ENCODE results near the gene RACGAP1. TPM values are rescaled to one million over a fixed set of nuclear protein-coding genes. Genes with fewer than 3 reads are reported as not detected.

RACGAP1 gene
- total RNA-seq, 2 experiments from 2014 or later, result 113 to 117 TPM

DNA sequence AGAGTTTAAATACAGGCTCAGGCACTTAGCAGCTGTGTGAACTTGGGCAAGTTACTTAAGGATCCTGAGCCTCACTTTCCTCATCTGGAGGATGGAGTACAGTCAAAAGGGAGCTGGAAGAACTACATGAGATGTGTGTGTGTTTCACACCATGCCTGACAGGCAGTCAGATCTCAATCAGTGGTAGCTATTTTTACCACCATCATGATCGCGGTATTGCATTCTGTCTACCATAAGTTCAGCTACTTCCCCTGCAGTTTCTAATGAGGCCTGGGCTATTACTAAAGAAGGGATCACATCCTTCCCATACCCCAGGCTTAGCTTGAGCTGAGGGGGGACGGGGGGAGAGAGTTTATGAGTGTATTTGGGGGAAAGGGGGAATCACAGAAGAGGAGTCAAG lies 45.5 kb downstream of the RACGAP1 start:
- ATAC-seq, result no peak
- H3K4me3 Mint-ChIP-seq, result no peak overlapping the region

DNA sequence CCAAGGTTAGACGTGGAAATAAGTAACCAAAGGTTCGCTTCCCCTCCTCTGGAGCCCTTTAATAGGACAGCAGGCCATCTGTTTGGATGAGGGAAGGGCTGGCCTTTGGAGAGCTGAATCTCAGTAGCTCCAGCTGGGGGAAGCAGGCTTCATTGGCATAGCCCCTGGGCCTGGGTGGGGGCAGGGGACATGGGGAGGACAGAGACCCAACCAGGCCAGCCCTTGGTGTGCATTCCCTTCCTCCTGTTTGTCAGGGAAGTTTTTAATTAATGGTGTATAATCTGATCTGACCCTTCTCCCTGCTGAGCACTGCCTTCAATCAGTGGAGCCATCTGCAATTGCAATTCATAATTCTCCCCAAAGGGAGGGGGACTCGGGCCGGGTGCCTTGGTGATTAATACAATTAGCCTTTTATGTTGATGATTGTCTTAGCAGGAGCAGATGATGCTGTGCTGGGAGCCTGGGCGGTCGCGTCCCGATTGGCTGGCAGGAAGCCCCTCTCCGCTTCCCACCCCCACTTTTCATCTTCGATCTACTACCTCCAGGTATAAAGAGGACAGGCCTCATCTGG lies 46.2 kb downstream of the RACGAP1 start:
- Mint-ChIP-seq H3K36me3 (ENCODE audit: low read depth) (no peaks in the 10 kb centered on the region), H3K4me3 (no peak overlapping the region), H3K4me1 (ENCODE audit: low read depth) (no peaks in the 10 kb centered on the region), H3K27ac (no peak overlapping the region), H3K9me3 (no peaks in the 10 kb centered on the region), H3K27me3 (no peaks in the 10 kb centered on the region)
- ATAC-seq, result no peak
- POLR2A ChIA-PET, result no interaction called here
- TF ChIP-seq, protein P1, sequence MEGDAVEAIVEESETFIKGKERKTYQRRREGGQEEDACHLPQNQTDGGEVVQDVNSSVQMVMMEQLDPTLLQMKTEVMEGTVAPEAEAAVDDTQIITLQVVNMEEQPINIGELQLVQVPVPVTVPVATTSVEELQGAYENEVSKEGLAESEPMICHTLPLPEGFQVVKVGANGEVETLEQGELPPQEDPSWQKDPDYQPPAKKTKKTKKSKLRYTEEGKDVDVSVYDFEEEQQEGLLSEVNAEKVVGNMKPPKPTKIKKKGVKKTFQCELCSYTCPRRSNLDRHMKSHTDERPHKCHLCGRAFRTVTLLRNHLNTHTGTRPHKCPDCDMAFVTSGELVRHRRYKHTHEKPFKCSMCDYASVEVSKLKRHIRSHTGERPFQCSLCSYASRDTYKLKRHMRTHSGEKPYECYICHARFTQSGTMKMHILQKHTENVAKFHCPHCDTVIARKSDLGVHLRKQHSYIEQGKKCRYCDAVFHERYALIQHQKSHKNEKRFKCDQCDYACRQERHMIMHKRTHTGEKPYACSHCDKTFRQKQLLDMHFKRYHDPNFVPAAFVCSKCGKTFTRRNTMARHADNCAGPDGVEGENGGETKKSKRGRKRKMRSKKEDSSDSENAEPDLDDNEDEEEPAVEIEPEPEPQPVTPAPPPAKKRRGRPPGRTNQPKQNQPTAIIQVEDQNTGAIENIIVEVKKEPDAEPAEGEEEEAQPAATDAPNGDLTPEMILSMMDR (IDR thresholded peaks at IDR 0.05), result no peak
- intact Hi-C loops (cut with micrococcal nuclease), result no loop called here
- DNase-seq, result no peak
- CTCF ChIA-PET, result interaction anchor here (1.0 to 10.4 kb wide), 5 partner anchors 13 to 77 kb away, joined by 3 to 106 read pairs (median 5); no protein-coding TSS in a partner anchor

More for the DNA sequence above, 45.5 kb downstream of the RACGAP1 start:
- no peak for DNase-seq
- H3K27ac Mint-ChIP-seq, result no peak overlapping the region
- no peaks in the 10 kb centered on the region for H3K4me1 Mint-ChIP-seq (ENCODE audit: low read depth)
- no peaks in the 10 kb centered on the region for H3K36me3 Mint-ChIP-seq (ENCODE audit: low read depth)
- CTCF ChIA-PET, result interaction anchor here (1.0 to 10.4 kb wide), 3 partner anchors 13 to 34 kb away, joined by 5 to 106 read pairs (median 22); no protein-coding TSS in a partner anchor
- TF ChIP-seq, protein P1 (IDR thresholded peaks at IDR 0.05), result no peak
- intact Hi-C loops (cut with micrococcal nuclease), result no loop called here
- H3K27me3 Mint-ChIP-seq, result no peaks in the 10 kb centered on the region
- H3K9me3 Mint-ChIP-seq, result no peaks in the 10 kb centered on the region
- POLR2A ChIA-PET, result interaction anchor here (0.6 to 0.7 kb wide), 2 partner anchors 55 to 463 kb away, joined by 3 to 5 read pairs; no protein-coding TSS in a partner anchor

DNA sequence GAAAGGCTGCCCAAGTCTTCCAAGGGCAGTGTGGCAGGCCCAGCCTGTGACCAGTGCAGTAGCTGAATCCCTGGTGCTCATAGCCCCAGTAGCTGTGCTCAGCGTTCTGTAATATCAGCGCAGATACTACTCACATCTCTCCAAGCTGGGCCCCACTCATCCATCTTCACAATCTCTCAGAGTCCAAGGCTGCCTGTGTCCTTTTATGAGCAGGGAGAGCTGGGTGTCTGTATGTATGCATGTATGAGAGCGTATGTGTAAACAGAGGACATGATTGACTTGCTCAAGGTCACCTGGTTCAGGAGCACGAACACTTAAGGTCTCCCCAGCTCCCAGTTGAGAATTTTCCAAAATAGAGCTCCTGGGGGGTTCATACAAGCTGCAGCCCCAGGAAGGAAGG lies 47.2 kb downstream of the RACGAP1 start:
- intact Hi-C loops (cut with micrococcal nuclease), result no loop called here
- H3K4me1 Mint-ChIP-seq (ENCODE audit: low read depth), result no peaks in the 10 kb centered on the region
- ChIA-PET POLR2A (no interaction called here), CTCF (interaction anchor here (0.7 to 10.4 kb wide), 6 partner anchors 12 to 92 kb away, joined by 3 to 106 read pairs (median 3); no protein-coding TSS in a partner anchor)
- TF ChIP-seq, protein P1 (IDR thresholded peaks at IDR 0.05), result no peak
- H3K9me3 Mint-ChIP-seq, result no peaks in the 10 kb centered on the region
- no peak for ATAC-seq
- no peak for DNase-seq
- no peak overlapping the region for H3K27ac Mint-ChIP-seq
- H3K36me3 Mint-ChIP-seq (ENCODE audit: low read depth), result no peaks in the 10 kb centered on the region
- H3K4me3 Mint-ChIP-seq, result no peak overlapping the region
- H3K27me3 Mint-ChIP-seq, result no peaks in the 10 kb centered on the region

DNA sequence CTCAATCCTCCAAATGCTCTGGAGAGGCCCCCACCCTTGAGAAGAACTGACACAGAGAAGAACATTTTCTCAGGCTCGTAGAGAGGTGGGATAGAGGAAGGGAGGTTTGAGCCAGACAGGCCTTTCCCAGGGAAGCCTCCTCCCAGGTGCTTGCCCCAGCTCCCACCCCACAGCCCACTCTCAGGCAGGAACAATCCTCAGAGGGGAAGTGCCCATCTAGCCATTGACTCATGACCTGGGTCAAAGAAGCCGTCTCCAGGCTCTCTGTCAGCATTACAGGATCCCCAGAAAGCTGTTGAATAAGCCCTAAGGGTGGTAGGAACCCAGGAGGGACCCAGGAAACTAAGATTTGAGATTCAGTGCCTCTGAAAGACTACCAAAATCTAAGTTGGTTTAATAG lies 48.7 kb downstream of the RACGAP1 start:
- DNase-seq (no peak), ATAC-seq (no peak)
- ChIA-PET POLR2A (interaction anchor here (0.7 kb wide), 1 partner anchor 31 kb away, joined by 3 read pairs; no protein-coding TSS in a partner anchor), CTCF (interaction anchor here (1.8 to 2.6 kb wide), 3 partner anchors 9 to 63 kb away, joined by 5 to 11 read pairs (median 10); no protein-coding TSS in a partner anchor)
- H3K27ac Mint-ChIP-seq, result no peak overlapping the region
- no peak overlapping the region for H3K4me3 Mint-ChIP-seq
- intact Hi-C loops (cut with micrococcal nuclease), result no loop called here
- H3K9me3 Mint-ChIP-seq, result no peaks in the 10 kb centered on the region
- H3K4me1 Mint-ChIP-seq (ENCODE audit: low read depth), result no peaks in the 10 kb centered on the region
- H3K27me3 Mint-ChIP-seq, result no peaks in the 10 kb centered on the region
- H3K36me3 Mint-ChIP-seq (ENCODE audit: low read depth), result no peaks in the 10 kb centered on the region
- TF ChIP-seq, protein P1 (IDR thresholded peaks at IDR 0.05), result no peak

DNA sequence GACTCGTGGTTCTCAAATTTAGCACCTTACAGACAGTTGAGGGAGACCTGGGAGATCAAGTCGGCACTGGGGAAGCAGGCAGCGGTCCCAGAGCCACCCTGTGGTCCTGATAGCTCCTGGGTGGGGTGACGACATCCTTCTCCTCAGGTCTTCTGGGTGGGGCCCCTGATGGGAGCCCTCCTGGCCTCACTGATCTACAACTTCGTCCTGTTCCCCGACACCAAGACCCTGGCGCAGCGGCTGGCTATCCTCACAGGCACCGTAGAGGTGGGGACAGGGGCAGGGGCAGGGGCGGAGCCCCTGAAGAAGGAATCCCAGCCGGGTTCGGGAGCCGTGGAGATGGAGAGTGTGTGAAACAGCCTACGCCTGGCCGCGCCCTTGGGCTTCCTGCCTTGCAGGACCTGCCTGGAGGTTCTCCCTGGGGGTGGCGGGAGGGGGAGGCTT lies 50.0 kb downstream of the RACGAP1 start:
- CTCF ChIA-PET, result interaction anchor here (0.8 to 2.6 kb wide), 5 partner anchors 8 to 198 kb away, joined by 3 to 11 read pairs (median 5); no protein-coding TSS in a partner anchor
- H3K4me3 Mint-ChIP-seq, result no peak overlapping the region
- H3K4me1 Mint-ChIP-seq (ENCODE audit: low read depth), result no peaks in the 10 kb centered on the region
- H3K27me3 Mint-ChIP-seq, result no peaks in the 10 kb centered on the region
- TF ChIP-seq, protein P1 (IDR thresholded peaks at IDR 0.05), result no peak
- ATAC-seq (no peak), DNase-seq (no peak)
- no peak overlapping the region for H3K27ac Mint-ChIP-seq
- H3K9me3 Mint-ChIP-seq, result no peaks in the 10 kb centered on the region
- no peaks in the 10 kb centered on the region for H3K36me3 Mint-ChIP-seq (ENCODE audit: low read depth)
- POLR2A ChIA-PET, result no interaction called here
- intact Hi-C loops (cut with micrococcal nuclease), result no loop called here

All from activated CD8-positive, alpha-beta T cell treated with anti-CD3 and anti-CD28 coated beads for 36 hours (primary cell).